B cell (primary cell): Measurements from ENCODE around the gene DENND6A.

Experiments used
- CTCF ChIP-seq: fragments of 200-600 bp; IDR thresholded peaks from one replicate; pipeline ENCODE4 v1.8.0; 2022; ENCODE audit warnings: antibody characterized with exemption, mild to moderate bottlenecking
- EZH2 ChIP-seq: IDR thresholded peaks from 2 replicates; pipeline ENCODE4 v1.6.1; 2012; ENCODE audit warnings: borderline replicate concordance, low read depth, mild to moderate bottlenecking, moderate library complexity, low read length; ENCODE audit not compliant: insufficient read depth, poor library complexity, severe bottlenecking

- no peak for TF ChIP-seq CTCF
- no peak for TF ChIP-seq EZH2
Measured at GRCh38 chr3:57699591-57699990, 6.7 kb upstream of the DENND6A start.
